ENCODE results near the gene PERM1.

Gene PERM1

GRCh38 chr1:930633-931138 is 51.2 kb downstream of the PERM1 start:
- DNase-seq, result no peak

DNA sequence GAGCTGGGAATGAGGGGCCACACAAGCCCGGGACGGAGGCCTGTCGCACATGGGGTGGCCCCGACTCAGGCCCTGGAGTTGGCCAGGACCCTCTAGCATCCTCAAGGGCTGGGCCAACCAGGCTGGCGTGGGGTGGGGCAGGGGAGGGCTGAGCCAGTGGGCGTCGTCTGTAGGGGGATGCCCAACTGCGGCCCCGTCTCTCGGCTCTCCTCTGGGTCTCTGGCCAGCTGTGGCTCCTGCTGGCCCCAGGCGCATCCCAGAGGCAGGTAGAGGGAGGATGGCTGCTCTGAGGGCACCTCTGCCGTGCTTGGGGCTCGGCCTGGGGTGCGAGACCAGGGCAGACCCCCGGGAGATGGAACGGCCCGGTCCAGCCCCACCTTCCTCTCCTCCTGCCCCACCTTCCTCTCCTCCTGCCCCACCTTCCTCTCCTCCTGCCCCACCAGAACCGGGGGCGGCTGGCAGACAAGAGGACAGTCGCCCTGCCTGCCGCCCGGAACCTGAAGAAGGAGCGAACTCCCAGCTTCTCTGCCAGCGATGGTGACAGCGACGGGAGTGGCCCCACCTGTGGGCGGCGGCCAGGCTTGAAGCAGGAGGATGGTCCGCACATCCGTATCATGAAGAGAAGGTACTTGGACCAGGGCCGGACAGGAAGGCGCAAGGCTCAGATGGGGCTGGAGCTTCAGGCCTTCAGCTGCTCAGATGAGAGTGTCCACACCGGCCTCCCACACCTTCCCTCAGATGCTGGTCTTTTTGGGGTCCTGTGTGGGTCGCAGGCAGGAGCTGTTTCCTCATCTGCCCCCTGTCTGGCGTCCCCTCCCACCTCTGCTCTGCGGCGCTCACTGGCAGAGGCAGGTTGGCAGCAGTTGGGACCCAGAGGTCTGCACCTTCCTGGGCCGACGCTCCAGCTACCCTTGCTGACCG is 51.9 kb downstream of the PERM1 start:
- no peak for DNase-seq

GRCh38 chr1:928825-929661 is 52.9 kb downstream of the PERM1 start:
- no peak for DNase-seq

DNA sequence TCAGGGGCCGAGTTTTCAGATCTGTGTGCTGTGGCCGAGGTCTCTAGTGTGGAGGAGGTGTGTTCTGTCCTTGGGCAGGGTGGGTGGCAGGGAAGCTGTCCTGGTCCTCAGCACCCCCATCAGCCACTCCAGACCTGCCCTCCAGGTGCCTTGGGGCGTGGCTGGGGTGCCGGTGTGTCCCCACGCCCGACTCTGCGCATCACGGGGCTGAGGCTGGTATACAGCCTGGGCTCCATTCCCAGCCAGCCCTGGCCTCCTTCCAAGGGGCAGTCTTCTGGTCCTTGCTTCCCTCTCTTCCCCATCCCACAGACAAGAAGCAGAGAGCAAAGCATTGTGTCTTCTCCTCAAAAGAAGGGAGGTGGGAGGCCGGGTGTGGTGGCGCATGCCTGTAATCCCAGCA is 54.1 kb downstream of the PERM1 start:
- no peak for DNase-seq

- DNase-seq, result no peak
Measured at GRCh38 chr1:927234-927633, 54.7 kb downstream of the PERM1 start.

GRCh38 chr1:925561-926421 is 56.1 kb downstream of the PERM1 start:
- DNase-seq, result no peak
